Activated T-helper 1 cell treated with anti-CD3 and anti-CD28 coated beads, Interleukin-12 subunit alpha, Interleukin-12 subunit beta, Interleukin-2, Interleukin-4 antibody, amounts not matched to agents 30 ng/mL and 10 ng/mL and 1 ng/mL, durations not matched to agents 14 hours and 24 hours and 36 hours (primary cell): ENCODE results near the gene APBB3. TPM values are rescaled to one million over a fixed set of nuclear protein-coding genes. Genes with fewer than 3 reads are reported as not detected.
"Not testable (repeated sequence)": the region's sequence is repeated elsewhere in the genome, so short reads cannot be mapped to it uniquely, and the experiment has no call there.

ENCODE experiments used
- DNase-seq: peaks from one replicate; pipeline ENCODE4 v3.0.0; 2021; ENCODE audit warnings: low spot score
- H3K27ac Mint-ChIP-seq: one replicate; pipeline ENCODE4 v1.8.0; 2021; ENCODE audit warnings: mild to moderate bottlenecking, mixed read lengths
- H3K27me3 Mint-ChIP-seq: one replicate; pipeline ENCODE4 v1.8.0; 2022; ENCODE audit warnings: mild to moderate bottlenecking, moderate library complexity, mixed read lengths; ENCODE audit not compliant: insufficient read depth
- H3K36me3 Mint-ChIP-seq: one replicate; pipeline ENCODE4 v1.8.0; 2021; ENCODE audit warnings: low read depth, mixed read lengths
- H3K4me1 Mint-ChIP-seq: one replicate; pipeline ENCODE4 v1.8.0; 2021; ENCODE audit warnings: low read depth, mixed read lengths
- H3K4me3 Mint-ChIP-seq: one replicate; pipeline ENCODE4 v1.8.0; 2021; ENCODE audit warnings: mild to moderate bottlenecking, moderate library complexity, mixed read lengths
- H3K9me3 Mint-ChIP-seq: one replicate; pipeline ENCODE4 v1.8.0; 2021; ENCODE audit warnings: mixed read lengths
- intact Hi-C: fragments of 100-400 bp; cut with micrococcal nuclease; formaldehyde crosslinking; loops from one replicate; pipeline ENCODE4 v1.15.1; 2024
- total RNA-seq: library from RNA; stranded (reverse); gene quantifications from 2 replicates; pipeline ENCODE4 v1.2.3, GENCODE V29; 2022

The APBB3 gene
- total RNA-seq: 17.2 and 21.2 TPM in 2 replicates

GRCh38 chr5:140564196-140565023 lies at the start of gene APBB3, which contains the start of gene SLC35A4:
TSS of gene APBB3 (minus strand) at chr5:140564598. CDS start at chr5:140564245, 353 bp downstream.
TSS of gene SLC35A4 (plus strand) at chr5:140564828. CDS start at chr5:140567170, 2,342 bp downstream.
- intact Hi-C loops: loop anchor here (1.0 to 10.0 kb wide), 13 partner anchors 7 to 1050 kb away; partner anchors contain the start of genes ANKHD1, CYSTM1, DIAPH1 and EIF4EBP3
- peaks cover 33% of the 10 kb centered on the region for H3K36me3 Mint-ChIP-seq
- H3K4me3 Mint-ChIP-seq: peak within 1 kb of the TSS; percentile 95
- no peaks in the 10 kb centered on the region for H3K9me3 Mint-ChIP-seq
- DNase-seq: peak; percentile 98
- peak within 1 kb of the TSS; percentile 96 for H3K27ac Mint-ChIP-seq
- H3K4me1 Mint-ChIP-seq: peaks cover 54% of the 10 kb centered on the region
- no peaks in the 10 kb centered on the region for H3K27me3 Mint-ChIP-seq

DNA sequence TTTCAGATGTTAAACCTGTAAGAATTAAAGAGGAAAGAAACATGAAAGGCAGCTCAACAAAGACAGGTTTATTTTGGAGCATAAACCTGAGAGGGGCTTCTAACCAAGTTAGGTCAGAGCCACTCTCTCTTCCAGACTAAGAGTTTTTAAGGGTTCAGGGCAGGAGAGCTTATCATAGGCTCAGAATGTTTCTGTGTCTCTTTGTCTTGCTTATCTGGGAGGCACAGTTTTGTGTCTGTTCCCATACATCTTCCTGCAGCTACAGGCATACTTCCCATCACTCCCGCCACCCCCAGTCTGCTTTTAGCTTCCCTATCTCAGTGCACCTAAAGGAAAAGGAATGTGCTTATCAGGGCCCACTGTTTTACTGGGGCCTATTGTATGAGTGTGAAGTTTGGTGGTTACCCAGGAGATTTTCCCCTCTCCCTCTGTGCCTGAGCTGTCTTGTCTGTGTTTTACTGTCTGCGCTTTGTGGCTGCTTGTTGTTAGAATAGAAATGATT lies 46.7 kb upstream of the APBB3 start:
- H3K36me3 Mint-ChIP-seq: peaks cover 3% of the 10 kb centered on the region
- no peak for DNase-seq
- no peaks in the 10 kb centered on the region for H3K27me3 Mint-ChIP-seq
- H3K27ac Mint-ChIP-seq: no peak overlapping the region
- no peaks in the 10 kb centered on the region for H3K9me3 Mint-ChIP-seq
- H3K4me3 Mint-ChIP-seq: no peak overlapping the region
- intact Hi-C loops: no loop called here
- peaks cover 8% of the 10 kb centered on the region for H3K4me1 Mint-ChIP-seq

DNA sequence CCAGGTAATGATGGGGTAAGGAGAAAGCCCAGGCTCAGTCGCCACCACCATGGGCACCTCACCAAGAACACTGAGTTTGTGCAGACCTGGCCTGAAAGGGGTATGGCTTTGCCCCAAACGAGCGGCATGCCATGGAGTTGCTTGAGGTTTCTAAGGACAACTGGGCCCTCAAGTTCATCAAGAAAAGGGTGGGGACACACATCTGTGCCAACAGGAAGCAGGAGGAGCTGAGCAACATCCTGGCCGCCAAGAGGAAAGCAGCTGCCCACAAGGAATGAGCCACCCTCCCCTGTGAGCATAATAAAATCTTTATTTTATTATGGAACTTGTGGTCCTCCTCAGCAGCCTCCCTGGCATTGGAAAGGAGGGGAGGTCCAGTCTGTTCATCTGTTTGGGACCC lies 44.7 kb upstream of the APBB3 start:
- Mint-ChIP-seq H3K4me1 (peaks cover 8% of the 10 kb centered on the region), H3K9me3 (no peaks in the 10 kb centered on the region), H3K27ac (no peak overlapping the region), H3K4me3 (no peak overlapping the region), H3K27me3 (no peaks in the 10 kb centered on the region), H3K36me3 (peaks cover 3% of the 10 kb centered on the region)
- intact Hi-C loops: no loop called here
- no peak for DNase-seq

DNA sequence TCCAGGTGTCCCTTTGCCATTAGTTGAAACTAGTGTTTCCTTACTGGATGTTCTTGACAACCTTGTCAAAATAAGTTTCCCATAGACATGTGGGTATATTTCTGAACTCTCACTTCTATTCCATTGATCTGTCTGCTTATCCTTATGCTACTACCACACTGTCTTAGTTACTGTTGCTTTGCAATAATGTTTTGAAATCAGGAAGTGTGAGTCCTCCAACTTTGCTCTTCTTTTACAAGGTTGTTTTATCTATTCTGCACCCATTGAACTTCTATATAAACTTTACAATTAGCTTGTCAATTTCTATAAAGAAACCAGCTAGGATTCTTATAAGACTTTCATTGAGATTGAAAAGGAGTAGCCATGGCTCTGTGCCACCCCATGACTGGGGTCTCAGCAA lies 44.3 kb upstream of the APBB3 start:
- Mint-ChIP-seq H3K4me3 (no peak overlapping the region), H3K9me3 (no peaks in the 10 kb centered on the region), H3K4me1 (peaks cover 8% of the 10 kb centered on the region), H3K27ac (no peak overlapping the region), H3K27me3 (no peaks in the 10 kb centered on the region), H3K36me3 (peaks cover 3% of the 10 kb centered on the region)
- no peak for DNase-seq
- intact Hi-C loops: no loop called here

GRCh38 chr5:140607031-140607430 lies 42.6 kb upstream of the APBB3 start:
- no peak overlapping the region for H3K27ac Mint-ChIP-seq
- no peaks in the 10 kb centered on the region for H3K27me3 Mint-ChIP-seq
- no peak overlapping the region for H3K4me3 Mint-ChIP-seq
- intact Hi-C loops: no loop called here
- no peaks in the 10 kb centered on the region for H3K36me3 Mint-ChIP-seq
- peaks cover 8% of the 10 kb centered on the region for H3K4me1 Mint-ChIP-seq
- H3K9me3 Mint-ChIP-seq: no peaks in the 10 kb centered on the region
- no peak for DNase-seq

GRCh38 chr5:140605879-140606278 lies 41.5 kb upstream of the APBB3 start:
- Mint-ChIP-seq H3K4me1 (no peaks in the 10 kb centered on the region), H3K27ac (no peak overlapping the region), H3K9me3 (no peaks in the 10 kb centered on the region), H3K4me3 (no peak overlapping the region), H3K36me3 (no peaks in the 10 kb centered on the region), H3K27me3 (no peaks in the 10 kb centered on the region)
- no peak for DNase-seq
- intact Hi-C loops: no loop called here

- intact Hi-C loops: no loop called here
- H3K36me3 Mint-ChIP-seq: no peaks in the 10 kb centered on the region
- H3K27ac Mint-ChIP-seq: no peak overlapping the region
- H3K9me3 Mint-ChIP-seq: no peaks in the 10 kb centered on the region
- H3K27me3 Mint-ChIP-seq: no peaks in the 10 kb centered on the region
- H3K4me1 Mint-ChIP-seq: no peaks in the 10 kb centered on the region
- no peak for DNase-seq
- H3K4me3 Mint-ChIP-seq: no peak overlapping the region
Observed at GRCh38 chr5:140603734-140604133, 39.3 kb upstream of the APBB3 start.

GRCh38 chr5:140603446-140603698 lies 39.0 kb upstream of the APBB3 start:
- H3K4me1 Mint-ChIP-seq, H3K27me3 Mint-ChIP-seq, H3K4me3 Mint-ChIP-seq, H3K36me3 Mint-ChIP-seq, DNase-seq, H3K9me3 Mint-ChIP-seq, intact Hi-C loops, H3K27ac Mint-ChIP-seq: not testable (repeated sequence)

GRCh38 chr5:140602147-140602546 lies 37.7 kb upstream of the APBB3 start:
- H3K4me3 Mint-ChIP-seq: no peak overlapping the region
- intact Hi-C loops: no loop called here
- no peaks in the 10 kb centered on the region for H3K9me3 Mint-ChIP-seq
- H3K27ac Mint-ChIP-seq: no peak overlapping the region
- no peaks in the 10 kb centered on the region for H3K4me1 Mint-ChIP-seq
- H3K36me3 Mint-ChIP-seq: no peaks in the 10 kb centered on the region
- no peak for DNase-seq
- no peaks in the 10 kb centered on the region for H3K27me3 Mint-ChIP-seq

- no peaks in the 10 kb centered on the region for H3K27me3 Mint-ChIP-seq
- no peak for DNase-seq
- no peak overlapping the region for H3K27ac Mint-ChIP-seq
- H3K4me3 Mint-ChIP-seq: no peak overlapping the region
- no peaks in the 10 kb centered on the region for H3K9me3 Mint-ChIP-seq
- no peaks in the 10 kb centered on the region for H3K36me3 Mint-ChIP-seq
- intact Hi-C loops: no loop called here
- no peaks in the 10 kb centered on the region for H3K4me1 Mint-ChIP-seq
Observed at GRCh38 chr5:140600096-140600495, 35.7 kb upstream of the APBB3 start.

DNA sequence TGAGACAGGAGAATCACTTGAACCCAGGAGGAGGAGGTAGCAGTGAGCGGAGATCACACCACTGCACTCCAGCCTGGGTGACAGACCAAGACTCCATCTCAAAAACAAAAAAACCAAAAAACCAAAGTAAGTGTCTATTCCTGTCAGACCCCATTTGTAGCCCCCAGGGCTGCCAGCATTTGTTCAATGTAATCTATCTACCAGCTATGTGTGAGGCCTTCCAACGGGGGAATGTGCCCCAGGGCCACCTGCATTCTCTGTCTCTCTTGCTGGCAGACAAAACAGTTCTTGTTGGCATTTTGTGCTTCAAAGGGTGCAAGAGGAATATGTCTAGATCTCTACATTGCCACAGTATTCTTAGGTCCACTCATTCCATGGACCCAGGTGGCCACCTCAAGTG lies 34.4 kb upstream of the APBB3 start:
- Mint-ChIP-seq H3K27me3 (no peaks in the 10 kb centered on the region), H3K4me3 (no peak overlapping the region), H3K4me1 (no peaks in the 10 kb centered on the region), H3K36me3 (no peaks in the 10 kb centered on the region), H3K9me3 (no peaks in the 10 kb centered on the region), H3K27ac (no peak overlapping the region)
- intact Hi-C loops: no loop called here
- no peak for DNase-seq

- Mint-ChIP-seq H3K9me3 (no peaks in the 10 kb centered on the region), H3K4me1 (no peaks in the 10 kb centered on the region)
- intact Hi-C loops: no loop called here
Observed at GRCh38 chr5:140596321-140596741, 31.9 kb upstream of the APBB3 start.

GRCh38 chr5:140595538-140596300 lies 31.3 kb upstream of the APBB3 start:
- Mint-ChIP-seq H3K9me3 (no peaks in the 10 kb centered on the region), H3K27me3 (no peaks in the 10 kb centered on the region), H3K36me3 (no peaks in the 10 kb centered on the region), H3K4me3 (no peak overlapping the region), H3K27ac (no peak overlapping the region), H3K4me1 (no peaks in the 10 kb centered on the region)
- intact Hi-C loops: no loop called here
- DNase-seq: no peak

More at GRCh38 chr5:140596321-140596741, 31.9 kb upstream of the APBB3 start:
- no peak overlapping the region for H3K27ac Mint-ChIP-seq
- no peaks in the 10 kb centered on the region for H3K36me3 Mint-ChIP-seq
- H3K4me3 Mint-ChIP-seq: no peak overlapping the region
- no peak for DNase-seq
- no peaks in the 10 kb centered on the region for H3K27me3 Mint-ChIP-seq
